ENCODE measurements around the gene ELOVL7. TPM values are rescaled to one million over a fixed set of nuclear protein-coding genes. Genes with fewer than 3 reads are reported as not detected.

Gene ELOVL7
- total RNA-seq, 6 experiments from 2014 or later, result 0.19 to 1.2 (median 0.63) TPM

- no peak overlapping the region for H3K27ac ChIP-seq
- H3K9me3 ChIP-seq, result no peaks in the 10 kb centered on the region
- H3K4me3 ChIP-seq, result no peak overlapping the region
- H3K4me1 ChIP-seq, result no peaks in the 10 kb centered on the region
- DNase-seq (no peak), ATAC-seq (no peak)
- intact Hi-C loops (cut with DNase I), result no loop called here
- H3K27me3 ChIP-seq, result no peaks in the 10 kb centered on the region
- 100% methylated on average over 2 of the region's 2 CpGs for WGBS (ENCODE audit: insufficient coverage, low coverage, low lambda C conversion rate, missing lambda C conversion rate)
- no peak for TF ChIP-seq POLR2A (IDR thresholded peaks at IDR 0.05)
- TF ChIP-seq, protein P1, sequence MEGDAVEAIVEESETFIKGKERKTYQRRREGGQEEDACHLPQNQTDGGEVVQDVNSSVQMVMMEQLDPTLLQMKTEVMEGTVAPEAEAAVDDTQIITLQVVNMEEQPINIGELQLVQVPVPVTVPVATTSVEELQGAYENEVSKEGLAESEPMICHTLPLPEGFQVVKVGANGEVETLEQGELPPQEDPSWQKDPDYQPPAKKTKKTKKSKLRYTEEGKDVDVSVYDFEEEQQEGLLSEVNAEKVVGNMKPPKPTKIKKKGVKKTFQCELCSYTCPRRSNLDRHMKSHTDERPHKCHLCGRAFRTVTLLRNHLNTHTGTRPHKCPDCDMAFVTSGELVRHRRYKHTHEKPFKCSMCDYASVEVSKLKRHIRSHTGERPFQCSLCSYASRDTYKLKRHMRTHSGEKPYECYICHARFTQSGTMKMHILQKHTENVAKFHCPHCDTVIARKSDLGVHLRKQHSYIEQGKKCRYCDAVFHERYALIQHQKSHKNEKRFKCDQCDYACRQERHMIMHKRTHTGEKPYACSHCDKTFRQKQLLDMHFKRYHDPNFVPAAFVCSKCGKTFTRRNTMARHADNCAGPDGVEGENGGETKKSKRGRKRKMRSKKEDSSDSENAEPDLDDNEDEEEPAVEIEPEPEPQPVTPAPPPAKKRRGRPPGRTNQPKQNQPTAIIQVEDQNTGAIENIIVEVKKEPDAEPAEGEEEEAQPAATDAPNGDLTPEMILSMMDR (IDR thresholded peaks at IDR 0.05), result no peak
- H3K36me3 ChIP-seq, result no peaks in the 10 kb centered on the region
Observed at GRCh38 chr5:60887746-60888145, 43.7 kb upstream of the ELOVL7 start.

DNA sequence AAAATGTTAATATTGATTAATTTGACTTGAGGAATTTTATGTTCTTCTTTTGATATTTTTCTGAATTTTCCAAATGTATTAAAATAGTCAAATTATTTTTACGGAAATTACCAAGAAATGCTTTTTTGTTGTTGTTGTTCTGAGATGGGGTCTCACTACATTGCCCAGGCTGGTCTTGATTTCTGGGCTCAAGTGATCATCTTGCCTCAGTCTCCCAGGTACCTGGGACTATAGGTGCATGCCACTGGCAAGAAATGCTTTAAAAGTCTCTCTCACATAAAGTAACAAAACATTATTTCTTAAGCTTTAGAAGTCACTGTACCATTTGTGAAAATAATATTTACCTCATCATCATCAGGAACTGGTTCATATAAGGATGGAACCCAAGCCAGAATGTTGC, 43.0 kb upstream of the ELOVL7 start:
- Histone ChIP-seq H3K27me3 (no peaks in the 10 kb centered on the region), H3K4me1 (no peaks in the 10 kb centered on the region), H3K9me3 (no peaks in the 10 kb centered on the region), H3K4me3 (no peak overlapping the region), H3K36me3 (no peaks in the 10 kb centered on the region), H3K27ac (no peak overlapping the region)
- 93% methylated on average over 1 of the region's 1 CpG for WGBS (ENCODE audit: insufficient coverage, low coverage, low lambda C conversion rate, missing lambda C conversion rate)
- DNase-seq, result no peak
- TF ChIP-seq, protein P1 (IDR thresholded peaks at IDR 0.05), result no peak
- no peak for TF ChIP-seq POLR2A (IDR thresholded peaks at IDR 0.05)
- intact Hi-C loops (cut with DNase I), result no loop called here
- no peak for ATAC-seq

GRCh38 chr5:60886158-60886557, 42.1 kb upstream of the ELOVL7 start:
- Histone ChIP-seq H3K4me1 (no peaks in the 10 kb centered on the region), H3K9me3 (no peaks in the 10 kb centered on the region), H3K4me3 (no peak overlapping the region), H3K27me3 (no peaks in the 10 kb centered on the region), H3K36me3 (no peaks in the 10 kb centered on the region), H3K27ac (no peak overlapping the region)
- no peak for ATAC-seq
- TF ChIP-seq, protein P1 (IDR thresholded peaks at IDR 0.05), result no peak
- no peak for TF ChIP-seq POLR2A (IDR thresholded peaks at IDR 0.05)
- intact Hi-C loops (cut with DNase I), result no loop called here
- no peak for DNase-seq
- WGBS (ENCODE audit: insufficient coverage, low coverage, low lambda C conversion rate, missing lambda C conversion rate), result 84% methylated on average over 5 of the region's 5 CpGs

- H3K27ac ChIP-seq, result no peak overlapping the region
- intact Hi-C loops (cut with DNase I), result no loop called here
- no peaks in the 10 kb centered on the region for H3K27me3 ChIP-seq
- ATAC-seq (no peak), DNase-seq (no peak)
- no peak overlapping the region for H3K4me3 ChIP-seq
- H3K36me3 ChIP-seq, result no peaks in the 10 kb centered on the region
- H3K9me3 ChIP-seq, result no peaks in the 10 kb centered on the region
- H3K4me1 ChIP-seq, result no peaks in the 10 kb centered on the region
- TF ChIP-seq POLR2A (IDR thresholded peaks at IDR 0.05), result no peak
- TF ChIP-seq, protein P1 (IDR thresholded peaks at IDR 0.05), result peak in 3 of 4 donors; percentile 20 to 34 (median 21)
Observed at GRCh38 chr5:60883229-60883628, 39.2 kb upstream of the ELOVL7 start.

- ATAC-seq (no peak), DNase-seq (no peak)
- intact Hi-C loops (cut with DNase I), result no loop called here
- TF ChIP-seq POLR2A (IDR thresholded peaks at IDR 0.05), result no peak
- TF ChIP-seq, protein P1 (IDR thresholded peaks at IDR 0.05), result no peak
- H3K27ac ChIP-seq, result no peak overlapping the region
- no peaks in the 10 kb centered on the region for H3K4me1 ChIP-seq
- H3K9me3 ChIP-seq, result no peaks in the 10 kb centered on the region
- no peaks in the 10 kb centered on the region for H3K36me3 ChIP-seq
- no peaks in the 10 kb centered on the region for H3K27me3 ChIP-seq
- no peak overlapping the region for H3K4me3 ChIP-seq
Observed at GRCh38 chr5:60872892-60873291, 28.8 kb upstream of the ELOVL7 start.

Data from right lobe of liver (tissue), 6 donors.